Dedifferentiated amniotic fluid mesenchymal stem cell (primary cell): ENCODE data around the gene COL8A1.
"Not testable (repeated sequence)": the region's sequence is repeated elsewhere in the genome, so short reads cannot be mapped to it uniquely, and the experiment has no call there.

ENCODE experiments used
- DNase-seq: peaks from one replicate; pipeline ENCODE4 v3.0.0-alpha.2; 2016; ENCODE audit errors: extremely low spot score

COL8A1 gene

GRCh38 chr3:99803297-99803696 is 164.9 kb downstream of the COL8A1 start:
- no peak for DNase-seq

DNA sequence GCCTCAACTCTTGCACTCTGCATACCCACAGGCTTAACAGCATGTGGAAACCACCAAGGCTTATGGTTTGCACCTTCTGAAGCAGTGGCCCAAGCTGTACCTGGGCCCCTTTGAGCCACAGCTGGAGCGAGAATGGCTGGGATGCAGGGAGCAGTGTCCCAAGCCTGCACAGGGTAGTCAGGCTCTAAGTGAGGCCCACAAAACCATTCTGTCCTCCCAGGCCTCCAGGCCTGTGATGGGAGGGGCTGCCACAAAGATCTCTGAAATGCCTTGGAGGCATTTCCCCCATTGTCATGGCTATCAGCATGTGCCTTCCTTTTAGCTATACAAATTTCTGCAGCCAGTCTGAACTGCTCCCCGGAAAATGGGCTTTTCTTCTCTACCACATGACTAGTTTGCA is 166.8 kb downstream of the COL8A1 start:
- DNase-seq = no peak

DNA sequence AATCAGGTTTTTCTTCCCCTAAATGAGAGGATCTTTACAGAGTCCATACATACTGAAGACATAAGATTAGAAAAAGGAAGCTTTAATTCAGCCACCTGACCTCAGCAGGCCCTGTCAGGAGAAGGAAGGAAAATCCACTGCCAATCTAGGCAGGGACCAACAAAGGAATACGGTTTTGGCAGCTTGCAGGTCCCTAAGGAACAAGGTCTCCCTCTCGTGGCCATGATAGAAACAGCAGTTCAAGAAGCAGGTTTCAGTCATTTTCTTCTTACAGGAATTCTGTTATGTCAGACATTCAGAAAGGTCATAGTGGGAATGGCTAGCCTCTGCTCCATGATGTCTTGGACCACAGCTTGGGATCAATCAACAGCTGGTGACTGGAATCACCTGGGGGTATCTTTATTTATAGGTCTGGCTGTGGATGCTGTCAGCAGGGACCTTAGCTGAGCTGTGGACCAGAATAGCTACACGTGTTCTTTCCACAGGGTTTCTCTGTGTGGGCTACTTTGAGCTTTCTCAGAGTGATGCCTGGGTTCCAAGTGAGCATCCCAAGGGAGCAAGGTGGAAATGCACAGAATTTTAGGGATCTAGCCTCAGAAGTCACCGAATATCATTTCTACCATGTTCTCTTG is 169.9 kb downstream of the COL8A1 start:
- peak; percentile 83 for DNase-seq

GRCh38 chr3:99809565-99809964 is 171.2 kb downstream of the COL8A1 start:
- DNase-seq = no peak

GRCh38 chr3:99810403-99810802 is 172.0 kb downstream of the COL8A1 start:
- DNase-seq = no peak

DNA sequence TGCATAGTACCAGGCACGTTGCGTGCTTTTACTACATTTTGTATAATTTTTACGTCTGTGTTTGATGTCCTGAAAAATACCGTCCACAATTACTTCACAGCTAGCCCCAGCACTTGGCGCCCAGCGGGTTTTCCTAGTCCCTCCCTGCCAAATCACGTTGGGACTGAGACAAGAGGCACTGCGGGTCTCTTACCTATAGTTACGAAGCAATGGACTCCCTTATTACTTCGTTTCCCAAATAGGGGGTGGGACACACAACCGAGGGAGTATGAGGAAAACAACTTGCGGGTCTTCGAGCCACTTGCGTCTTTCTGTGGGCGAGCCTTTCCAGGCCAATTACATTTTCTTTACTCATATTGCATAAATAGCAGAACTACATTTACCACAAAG is 178.6 kb downstream of the COL8A1 start:
- DNase-seq = no peak

GRCh38 chr3:99817437-99818240 is 179.2 kb downstream of the COL8A1 start, which contains the start of gene CMSS1:
Gene CMSS1, plus strand, starts transcription at chr3:99817862.
- DNase-seq = peak; percentile 90

GRCh38 chr3:99818818-99819217 is 180.4 kb downstream of the COL8A1 start:
- no peak for DNase-seq

- DNase-seq = no peak
Measured at GRCh38 chr3:99823723-99824711, 185.6 kb downstream of the COL8A1 start.

GRCh38 chr3:99825004-99825640 is 186.7 kb downstream of the COL8A1 start:
- DNase-seq = no peak

DNA sequence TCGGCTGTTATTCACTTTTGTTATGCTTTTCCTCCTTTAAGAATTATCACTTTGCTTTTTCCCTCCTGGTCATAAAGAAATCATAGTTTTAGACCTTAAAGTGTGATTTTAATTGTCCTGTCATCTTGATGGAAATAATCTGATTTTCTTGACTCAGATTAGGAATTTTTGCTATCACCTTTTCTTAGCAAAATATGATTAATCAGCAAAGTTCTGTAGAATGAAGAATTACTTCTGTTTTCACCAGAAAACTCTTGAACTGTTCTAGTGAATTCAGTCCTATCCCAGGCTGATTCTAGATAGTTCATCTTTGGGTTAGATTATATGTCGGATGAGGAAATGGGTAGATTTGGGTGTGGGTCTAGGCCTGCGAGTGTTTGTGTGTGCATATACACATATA is 191.4 kb downstream of the COL8A1 start:
- no peak for DNase-seq

- DNase-seq = no peak
Measured at GRCh38 chr3:99833617-99834205, 195.3 kb downstream of the COL8A1 start.

- DNase-seq = no peak
Measured at GRCh38 chr3:99834211-99834957, 196.0 kb downstream of the COL8A1 start.

DNA sequence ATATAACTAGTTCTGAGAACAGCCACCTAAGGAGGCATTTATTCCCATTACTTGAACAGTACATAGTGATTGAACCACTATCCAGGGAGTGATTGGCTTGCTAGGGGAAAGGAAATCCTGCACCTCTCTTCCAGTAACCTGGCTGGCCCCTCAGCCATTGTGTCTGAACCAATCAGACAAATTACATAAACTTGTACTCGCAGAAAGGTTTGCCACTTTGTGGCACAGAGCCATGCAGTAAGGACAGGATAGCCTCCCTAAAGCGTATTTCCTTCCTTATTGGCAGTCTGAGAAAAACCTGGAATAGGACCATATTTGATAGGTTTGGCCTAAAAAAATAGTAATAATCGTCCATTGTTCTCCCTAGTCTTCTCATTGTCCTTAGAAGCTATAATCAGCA is 198.3 kb downstream of the COL8A1 start:
- DNase-seq = no peak

GRCh38 chr3:99837715-99838114 is 199.3 kb downstream of the COL8A1 start:
- no peak for DNase-seq

- DNase-seq = no peak
Measured at GRCh38 chr3:99838755-99839154, 200.4 kb downstream of the COL8A1 start.

- DNase-seq = no peak
Measured at GRCh38 chr3:99839613-99840012, 201.2 kb downstream of the COL8A1 start.

GRCh38 chr3:99841949-99842348 is 203.6 kb downstream of the COL8A1 start:
- DNase-seq = not testable (repeated sequence)

DNA sequence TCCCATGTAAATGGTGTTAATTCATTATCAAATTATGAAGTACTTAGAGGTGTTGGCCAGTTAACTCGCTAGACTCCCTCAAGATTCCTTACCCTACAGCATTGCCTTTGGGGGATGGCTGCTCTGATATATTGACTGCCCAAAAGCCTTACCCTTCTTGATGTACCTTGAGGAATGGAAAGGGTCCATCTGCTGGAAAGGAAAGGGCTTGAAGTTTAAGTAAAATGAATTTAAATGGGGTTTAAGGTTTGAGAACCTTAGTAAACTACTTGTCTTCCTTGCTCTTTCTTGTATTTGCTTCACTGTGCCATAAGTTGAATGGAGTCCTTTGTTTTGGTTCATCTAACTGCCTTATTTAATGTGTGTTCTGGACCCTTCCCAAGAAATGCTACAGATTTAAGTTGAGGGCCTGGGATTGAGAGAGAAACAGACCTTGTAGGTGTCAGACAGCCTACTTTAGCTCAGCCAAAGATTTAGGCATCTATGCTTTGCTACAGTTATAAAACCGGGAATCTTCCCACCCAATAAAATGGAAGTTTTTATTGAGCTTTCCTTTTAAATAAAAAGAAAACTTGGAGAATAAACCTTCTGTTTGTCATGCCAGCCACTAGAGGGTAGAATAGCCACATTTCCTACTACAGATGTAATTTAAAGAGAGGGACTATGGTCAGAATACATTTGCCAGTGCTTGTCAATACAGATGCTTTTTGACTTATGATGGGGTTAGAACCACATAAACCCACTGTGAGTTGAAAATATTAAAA is 204.6 kb downstream of the COL8A1 start:
- peak; percentile 81 for DNase-seq
